Measurements from ENCODE around the gene RNF25.
"Not testable (repeated sequence)": the region's sequence is repeated elsewhere in the genome, so short reads cannot be mapped to it uniquely, and the experiment has no call there.

RNF25 gene

GRCh38 chr2:218710687-218711549, 39.1 kb upstream of the RNF25 start, which contains the start of gene TTLL4:
Gene TTLL4 (plus strand): TSS chr2:218710835. CDS start chr2:218737677, 26,842 bp downstream.
- H3K27me3 ChIP-seq (ENCODE audit: insufficient read depth, low read length), result no peaks in the 10 kb centered on the region
- H3K79me2 ChIP-seq (ENCODE audit: control insufficient read depth, insufficient read depth, low read length, unreplicated experiment), result peaks cover 43% of the 10 kb centered on the region
- H3K36me3 ChIP-seq (ENCODE audit: insufficient read depth, low read length), result no peaks in the 10 kb centered on the region
- H2AFZ ChIP-seq (ENCODE audit: low read length, unreplicated experiment), result peak within 1 kb of the TSS; percentile 70
- H3K4me3 ChIP-seq (ENCODE audit: low read depth, low read length), result peak within 1 kb of the TSS; percentile 90
- H3K27ac ChIP-seq (ENCODE audit: low read depth, low read length), result peak within 1 kb of the TSS; percentile 75
- H3K4me1 ChIP-seq (ENCODE audit: control insufficient read depth, insufficient read depth, low read length, unreplicated experiment), result peaks cover 10% of the 10 kb centered on the region

DNA sequence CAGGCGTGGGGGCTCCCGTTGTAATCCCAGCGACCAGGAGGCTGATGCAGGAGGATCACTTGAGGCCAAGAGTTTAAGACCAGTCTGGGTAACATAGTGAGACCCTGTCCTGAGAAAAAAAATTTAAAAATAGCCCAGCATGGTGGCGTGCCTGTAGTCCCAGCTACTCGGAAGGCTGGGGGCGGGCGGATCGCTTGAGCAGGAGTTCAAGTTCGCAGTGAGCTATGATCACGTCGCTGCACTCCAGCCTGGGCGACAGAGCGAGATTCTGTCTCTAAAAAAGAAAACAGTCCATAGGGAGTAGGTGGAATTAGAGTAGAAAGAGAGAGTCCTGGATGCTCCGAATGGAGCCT, 38.5 kb upstream of the RNF25 start:
- H2AFZ ChIP-seq (ENCODE audit: low read length, unreplicated experiment), result peak overlapping the region; percentile 70
- no peaks in the 10 kb centered on the region for H3K27me3 ChIP-seq (ENCODE audit: insufficient read depth, low read length)
- H3K4me3 ChIP-seq (ENCODE audit: low read depth, low read length), result peak overlapping the region; percentile 90
- H3K36me3 ChIP-seq (ENCODE audit: insufficient read depth, low read length), result no peaks in the 10 kb centered on the region
- peaks cover 40% of the 10 kb centered on the region for H3K79me2 ChIP-seq (ENCODE audit: control insufficient read depth, insufficient read depth, low read length, unreplicated experiment)
- peaks cover 10% of the 10 kb centered on the region for H3K4me1 ChIP-seq (ENCODE audit: control insufficient read depth, insufficient read depth, low read length, unreplicated experiment)
- H3K27ac ChIP-seq (ENCODE audit: low read depth, low read length), result no peak overlapping the region

- Histone ChIP-seq H3K4me3 (ENCODE audit: low read depth, low read length) (peak overlapping the region; percentile 90; the same call in 1 of the 2 replicates), H2AFZ (ENCODE audit: low read length, unreplicated experiment) (peak overlapping the region; percentile 70)
Measured at GRCh38 chr2:218709908-218710307, 38.1 kb upstream of the RNF25 start.

GRCh38 chr2:218708086-218708485, 36.3 kb upstream of the RNF25 start:
- H3K4me1 ChIP-seq (ENCODE audit: control insufficient read depth, insufficient read depth, low read length, unreplicated experiment), result peaks cover 7% of the 10 kb centered on the region
- no peak overlapping the region for H3K4me3 ChIP-seq (ENCODE audit: low read depth, low read length)
- H2AFZ ChIP-seq (ENCODE audit: low read length, unreplicated experiment), result no peak overlapping the region
- H3K27ac ChIP-seq (ENCODE audit: low read depth, low read length), result no peak overlapping the region
- no peaks in the 10 kb centered on the region for H3K27me3 ChIP-seq (ENCODE audit: insufficient read depth, low read length)
- H3K79me2 ChIP-seq (ENCODE audit: control insufficient read depth, insufficient read depth, low read length, unreplicated experiment), result peaks cover 20% of the 10 kb centered on the region
- H3K36me3 ChIP-seq (ENCODE audit: insufficient read depth, low read length), result no peaks in the 10 kb centered on the region

More at GRCh38 chr2:218709908-218710307, 38.1 kb upstream of the RNF25 start:
- Histone ChIP-seq H3K4me1 (ENCODE audit: control insufficient read depth, insufficient read depth, low read length, unreplicated experiment) (peaks cover 7% of the 10 kb centered on the region), H3K27me3 (ENCODE audit: insufficient read depth, low read length) (no peaks in the 10 kb centered on the region), H3K27ac (ENCODE audit: low read depth, low read length) (no peak overlapping the region), H3K36me3 (ENCODE audit: insufficient read depth, low read length) (no peaks in the 10 kb centered on the region), H3K79me2 (ENCODE audit: control insufficient read depth, insufficient read depth, low read length, unreplicated experiment) (peaks cover 36% of the 10 kb centered on the region)

GRCh38 chr2:218703341-218703740, 31.5 kb upstream of the RNF25 start:
- H3K27ac ChIP-seq (ENCODE audit: low read depth, low read length), result no peak overlapping the region
- H3K4me1 ChIP-seq (ENCODE audit: control insufficient read depth, insufficient read depth, low read length, unreplicated experiment), result no peaks in the 10 kb centered on the region
- no peak overlapping the region for H3K4me3 ChIP-seq (ENCODE audit: low read depth, low read length)
- H3K27me3 ChIP-seq (ENCODE audit: insufficient read depth, low read length), result no peaks in the 10 kb centered on the region
- H2AFZ ChIP-seq (ENCODE audit: low read length, unreplicated experiment), result no peak overlapping the region
- no peaks in the 10 kb centered on the region for H3K79me2 ChIP-seq (ENCODE audit: control insufficient read depth, insufficient read depth, low read length, unreplicated experiment)
- H3K36me3 ChIP-seq (ENCODE audit: insufficient read depth, low read length), result peaks cover 8% of the 10 kb centered on the region; the same call in 1 of the 2 replicates

GRCh38 chr2:218701806-218702205, 30.0 kb upstream of the RNF25 start:
- peaks cover 8% of the 10 kb centered on the region; the same call in 1 of the 2 replicates for H3K36me3 ChIP-seq (ENCODE audit: insufficient read depth, low read length)
- H3K79me2 ChIP-seq (ENCODE audit: control insufficient read depth, insufficient read depth, low read length, unreplicated experiment), result no peaks in the 10 kb centered on the region
- no peaks in the 10 kb centered on the region for H3K27me3 ChIP-seq (ENCODE audit: insufficient read depth, low read length)
- H3K4me3 ChIP-seq (ENCODE audit: low read depth, low read length), result no peak overlapping the region
- no peak overlapping the region for H2AFZ ChIP-seq (ENCODE audit: low read length, unreplicated experiment)
- no peak overlapping the region for H3K27ac ChIP-seq (ENCODE audit: low read depth, low read length)
- H3K4me1 ChIP-seq (ENCODE audit: control insufficient read depth, insufficient read depth, low read length, unreplicated experiment), result no peaks in the 10 kb centered on the region

- no peaks in the 10 kb centered on the region for H3K27me3 ChIP-seq (ENCODE audit: insufficient read depth, low read length)
Measured at GRCh38 chr2:218698885-218699284, 27.1 kb upstream of the RNF25 start.

DNA sequence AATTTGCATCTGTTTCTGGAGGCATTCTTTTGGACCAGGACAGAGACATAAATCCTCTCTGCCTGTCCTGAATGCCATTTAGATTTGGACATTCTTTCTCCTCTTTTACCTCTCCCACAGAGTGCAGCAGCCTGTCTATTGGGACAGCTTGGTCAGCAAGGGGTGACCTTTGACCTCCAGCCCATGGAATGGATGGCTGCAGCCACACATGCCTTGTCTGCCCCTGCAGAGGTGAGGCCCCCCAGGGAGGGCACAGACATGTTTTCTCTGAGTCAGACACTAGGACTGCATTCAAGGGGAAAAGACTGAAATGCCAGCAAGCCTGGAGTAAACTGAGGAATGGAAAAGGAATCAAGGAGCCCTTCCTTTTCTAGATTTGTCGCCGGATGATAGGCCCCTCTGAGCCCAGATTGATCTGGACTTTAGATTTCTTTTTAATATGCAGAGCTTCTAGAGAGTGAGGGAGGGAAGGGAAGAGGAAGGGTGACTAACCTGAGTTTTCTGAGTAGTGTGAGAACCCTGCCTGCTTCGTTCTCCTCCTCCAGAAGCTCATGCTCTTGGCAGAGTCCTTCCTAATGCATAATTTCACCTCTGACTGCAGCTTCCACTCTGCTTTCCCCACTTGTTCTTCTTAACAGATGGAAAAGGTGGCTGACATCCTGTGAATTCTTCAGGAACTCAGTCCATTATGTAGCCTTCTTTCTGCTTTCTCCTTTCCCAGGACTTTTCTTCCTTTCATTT, 22.8 kb upstream of the RNF25 start:
- Histone ChIP-seq H3K79me2 (ENCODE audit: control insufficient read depth, insufficient read depth, low read length, unreplicated experiment) (no peaks in the 10 kb centered on the region), H3K36me3 (ENCODE audit: insufficient read depth, low read length) (no peaks in the 10 kb centered on the region), H3K4me1 (ENCODE audit: control insufficient read depth, insufficient read depth, low read length, unreplicated experiment) (peaks cover 7% of the 10 kb centered on the region), H3K27me3 (ENCODE audit: insufficient read depth, low read length) (no peaks in the 10 kb centered on the region), H3K4me3 (ENCODE audit: low read depth, low read length) (no peak overlapping the region), H2AFZ (ENCODE audit: low read length, unreplicated experiment) (no peak overlapping the region), H3K27ac (ENCODE audit: low read depth, low read length) (no peak overlapping the region)

More at GRCh38 chr2:218698885-218699284, 27.1 kb upstream of the RNF25 start:
- Histone ChIP-seq H3K4me3 (ENCODE audit: low read depth, low read length) (no peak overlapping the region), H2AFZ (ENCODE audit: low read length, unreplicated experiment) (no peak overlapping the region), H3K4me1 (ENCODE audit: control insufficient read depth, insufficient read depth, low read length, unreplicated experiment) (no peaks in the 10 kb centered on the region), H3K36me3 (ENCODE audit: insufficient read depth, low read length) (peaks cover 8% of the 10 kb centered on the region; the same call in 1 of the 2 replicates), H3K79me2 (ENCODE audit: control insufficient read depth, insufficient read depth, low read length, unreplicated experiment) (no peaks in the 10 kb centered on the region), H3K27ac (ENCODE audit: low read depth, low read length) (no peak overlapping the region)

- H3K27ac ChIP-seq (ENCODE audit: low read depth, low read length), result no peak overlapping the region
Measured at GRCh38 chr2:218691234-218691633, 19.4 kb upstream of the RNF25 start.

GRCh38 chr2:218687400-218688060, 15.7 kb upstream of the RNF25 start:
- H3K36me3 ChIP-seq (ENCODE audit: insufficient read depth, low read length); H3K79me2 ChIP-seq (ENCODE audit: control insufficient read depth, insufficient read depth, low read length, unreplicated experiment); H3K4me3 ChIP-seq (ENCODE audit: low read depth, low read length); H3K27ac ChIP-seq (ENCODE audit: low read depth, low read length); H3K27me3 ChIP-seq (ENCODE audit: insufficient read depth, low read length); H3K4me1 ChIP-seq (ENCODE audit: control insufficient read depth, insufficient read depth, low read length, unreplicated experiment); H2AFZ ChIP-seq (ENCODE audit: low read length, unreplicated experiment): not testable (repeated sequence)

More at GRCh38 chr2:218691234-218691633, 19.4 kb upstream of the RNF25 start:
- no peak overlapping the region for H2AFZ ChIP-seq (ENCODE audit: low read length, unreplicated experiment)
- no peaks in the 10 kb centered on the region for H3K79me2 ChIP-seq (ENCODE audit: control insufficient read depth, insufficient read depth, low read length, unreplicated experiment)
- peaks cover 7% of the 10 kb centered on the region for H3K4me1 ChIP-seq (ENCODE audit: control insufficient read depth, insufficient read depth, low read length, unreplicated experiment)
- H3K36me3 ChIP-seq (ENCODE audit: insufficient read depth, low read length), result no peaks in the 10 kb centered on the region
- no peaks in the 10 kb centered on the region for H3K27me3 ChIP-seq (ENCODE audit: insufficient read depth, low read length)
- no peak overlapping the region for H3K4me3 ChIP-seq (ENCODE audit: low read depth, low read length)
